Stimulated activated CD4-positive, alpha-beta T cell treated with anti-CD3 and anti-CD28 coated beads, Interleukin-4, amount 100 ng/mL, for 1 hour (primary cell): ENCODE results near the gene FAM200B.

Source experiments
- DNase-seq: peaks from one replicate; pipeline ENCODE4 v3.0.0-alpha.2; 2020

The FAM200B gene

DNA sequence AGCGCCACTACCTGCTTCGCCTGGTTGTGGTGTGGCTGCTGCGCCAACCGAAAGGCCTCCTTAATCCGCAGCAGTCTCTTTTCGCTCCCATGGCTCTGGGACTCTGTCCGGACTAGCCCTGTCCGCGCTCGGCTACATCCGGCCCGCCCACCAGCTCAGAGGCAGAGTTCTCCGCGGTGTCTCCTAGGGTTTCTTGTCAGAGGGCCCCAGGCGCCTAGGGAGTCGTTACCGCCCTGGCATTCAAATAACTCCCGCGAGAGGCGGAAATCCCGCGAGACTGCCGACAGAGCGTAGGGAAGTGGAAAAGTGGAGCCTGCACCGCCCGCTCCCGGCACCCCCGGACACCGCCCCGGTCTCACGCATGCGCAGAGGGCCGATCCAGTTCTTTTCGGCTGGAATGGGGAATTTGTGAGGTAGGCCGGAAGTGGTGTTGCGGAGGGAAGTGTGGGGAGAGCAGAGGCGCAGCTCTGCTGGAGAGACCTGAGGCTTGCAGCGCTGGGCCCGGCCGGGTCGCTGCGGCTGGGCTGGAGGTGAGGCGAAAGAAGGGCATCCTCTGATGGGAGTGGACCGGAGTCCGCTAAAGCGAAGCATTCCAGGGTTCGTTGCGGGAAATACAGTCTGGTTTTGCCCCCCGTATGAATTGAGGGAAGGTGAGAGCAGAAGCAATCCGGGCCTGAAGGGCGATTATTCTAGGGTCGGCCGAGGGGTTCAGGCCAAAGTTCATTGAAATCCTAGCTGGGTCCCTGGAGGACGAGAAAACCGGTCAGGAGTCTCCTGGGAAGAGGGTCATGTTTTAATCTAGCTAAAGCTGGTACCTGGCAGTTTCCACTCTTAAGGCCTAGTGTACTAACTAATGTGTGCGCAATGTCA is at the start of gene FAM200B:
TSS of gene FAM200B (plus strand) at position 456 of the 870 bp plus-strand sequence. CDS start 5,151 bp downstream, outside the sequence.
- peak; percentile 98 for DNase-seq

DNA sequence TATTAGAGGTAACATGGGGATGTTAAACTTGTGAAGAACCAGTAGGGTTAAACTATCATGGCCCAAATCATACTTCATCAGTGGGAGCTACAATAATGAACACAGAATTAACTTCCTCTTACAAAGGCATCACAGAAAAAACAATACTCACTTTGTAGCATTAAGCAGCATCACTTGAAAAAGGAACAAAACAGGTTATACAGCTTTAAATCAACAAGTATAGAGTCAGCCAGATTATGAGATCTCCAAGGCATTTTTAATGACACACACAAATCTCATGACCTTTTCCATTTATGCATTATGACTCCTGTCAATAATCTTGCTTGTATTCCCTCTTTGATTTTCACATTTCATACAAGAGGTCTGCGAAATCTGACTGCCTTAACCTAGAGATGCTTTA is 44.8 kb upstream of the FAM200B start:
- DNase-seq, result no peak

DNA sequence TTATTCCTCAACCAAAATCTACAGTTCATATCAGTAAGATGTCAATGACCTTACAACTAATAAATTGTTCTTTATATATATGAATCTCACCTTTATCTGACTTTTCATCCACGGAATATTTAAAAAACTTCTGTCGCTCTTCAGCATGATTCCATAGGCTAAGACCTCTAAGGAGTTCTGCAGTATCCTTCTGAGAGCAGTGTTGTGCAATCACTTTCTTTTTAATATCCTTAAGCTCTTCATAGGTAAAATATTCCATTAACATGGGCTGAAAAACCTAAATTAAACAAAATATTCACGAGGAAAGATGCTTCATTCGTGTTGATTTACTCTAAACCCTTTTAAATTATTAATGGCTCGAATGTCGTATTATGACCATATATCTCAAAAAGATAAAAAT is 43.2 kb upstream of the FAM200B start:
- DNase-seq, result no peak

DNA sequence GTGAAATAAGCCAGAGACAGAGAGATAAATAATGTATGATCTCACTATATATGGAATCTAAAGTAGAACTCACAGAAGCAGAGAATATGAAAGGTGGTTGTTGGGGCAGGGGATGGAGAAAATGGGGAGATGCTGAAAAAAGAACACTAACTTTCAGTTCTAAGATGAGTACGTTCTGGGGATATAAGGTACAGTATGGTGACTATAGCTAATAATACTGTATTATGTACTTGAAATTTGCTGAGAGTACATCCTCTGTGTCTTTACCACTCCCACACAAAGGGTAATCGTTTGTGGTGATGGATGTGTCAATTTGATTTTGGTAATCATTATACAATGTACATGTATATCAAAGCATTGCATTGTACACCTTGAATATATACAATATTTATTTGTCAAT is 33.0 kb upstream of the FAM200B start:
- DNase-seq, result no peak

DNA sequence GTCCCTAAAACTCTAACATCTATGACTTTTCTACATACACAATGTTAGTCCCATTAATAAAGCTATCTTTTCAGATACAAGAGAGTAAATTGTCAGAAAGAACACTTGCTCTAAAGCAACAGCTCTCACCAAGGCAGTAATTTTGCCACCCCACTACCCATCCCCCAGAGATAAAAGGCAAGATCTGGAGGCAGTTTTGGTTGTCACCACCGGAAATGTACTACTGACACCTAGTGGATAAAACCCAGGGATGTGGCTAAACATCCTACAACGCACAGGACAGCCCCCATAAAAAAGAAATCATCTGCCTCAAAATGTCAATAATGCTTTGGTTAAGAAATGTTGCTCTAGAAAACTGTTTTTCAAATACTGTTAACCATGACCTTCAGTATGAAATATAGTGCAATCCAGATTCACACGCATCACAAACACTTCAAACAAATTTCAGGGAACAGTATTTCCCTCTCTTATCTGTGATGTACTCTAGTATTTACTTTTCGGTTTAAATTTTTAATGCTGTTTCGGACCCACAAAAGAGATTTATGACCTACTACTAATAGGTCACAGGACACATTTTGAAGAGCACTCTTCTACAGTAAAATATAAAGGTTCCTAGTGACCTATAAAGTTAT is 31.6 kb upstream of the FAM200B start:
- peak; percentile 16 for DNase-seq

DNA sequence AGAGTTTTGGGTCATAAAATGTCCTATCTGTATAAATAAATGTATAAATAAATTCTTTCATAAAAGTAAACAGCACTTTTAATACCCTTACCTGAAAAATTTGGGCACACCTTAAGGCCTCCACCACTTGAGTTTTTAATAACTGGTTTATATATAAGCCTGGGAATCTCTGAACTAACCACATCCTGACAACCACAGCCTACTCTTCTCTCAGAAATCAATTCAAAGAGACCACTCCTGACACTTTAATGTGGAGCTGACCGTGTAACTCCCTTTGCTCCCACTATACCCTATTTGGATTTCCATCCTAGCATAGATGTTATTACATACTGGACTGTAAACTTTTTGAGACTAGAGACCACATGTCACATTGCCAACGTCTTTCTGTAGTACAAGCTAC is 30.0 kb upstream of the FAM200B start:
- no peak for DNase-seq

DNA sequence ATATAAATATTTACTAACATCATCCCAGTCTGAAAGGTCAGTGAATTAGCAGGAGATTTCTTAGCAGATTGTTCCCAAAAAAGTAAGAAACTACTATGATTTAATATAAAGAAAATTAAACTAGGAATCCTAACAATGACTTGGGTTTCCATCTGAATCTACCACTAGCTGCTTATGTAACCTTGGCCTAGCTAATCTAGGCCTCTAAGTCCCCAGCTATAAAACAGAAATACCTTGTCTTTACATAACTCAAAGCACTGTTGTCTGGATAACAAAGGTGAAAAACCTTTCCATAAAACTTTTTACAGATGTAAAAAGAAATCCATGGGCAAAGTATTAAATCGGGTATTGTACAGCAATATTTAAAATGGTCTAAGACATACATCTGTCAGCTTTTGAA is 29.4 kb upstream of the FAM200B start:
- DNase-seq, result no peak

DNA sequence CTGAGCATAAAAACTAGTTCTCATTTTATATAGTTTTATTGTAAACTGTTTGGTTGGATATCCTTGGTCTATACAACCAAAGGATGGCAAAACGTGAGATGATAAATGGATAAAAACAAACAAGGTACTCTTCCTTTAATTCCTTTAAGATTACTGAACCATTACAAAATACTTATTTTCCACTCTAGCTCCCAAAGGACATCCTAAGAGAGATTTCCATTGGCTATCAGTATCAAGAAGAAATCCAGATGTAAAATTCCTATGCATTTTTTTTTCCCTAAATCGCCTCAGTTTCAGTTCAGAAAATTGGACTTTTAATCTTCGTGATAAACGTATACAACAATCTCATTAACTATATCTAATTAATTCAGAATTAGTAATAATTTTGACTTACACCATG is 28.8 kb upstream of the FAM200B start:
- DNase-seq, result no peak

- no peak for DNase-seq
Observed at GRCh38 chr4:15653420-15653819, 28.2 kb upstream of the FAM200B start.

- no peak for DNase-seq
Observed at GRCh38 chr4:15653864-15654592, 27.6 kb upstream of the FAM200B start.

DNA sequence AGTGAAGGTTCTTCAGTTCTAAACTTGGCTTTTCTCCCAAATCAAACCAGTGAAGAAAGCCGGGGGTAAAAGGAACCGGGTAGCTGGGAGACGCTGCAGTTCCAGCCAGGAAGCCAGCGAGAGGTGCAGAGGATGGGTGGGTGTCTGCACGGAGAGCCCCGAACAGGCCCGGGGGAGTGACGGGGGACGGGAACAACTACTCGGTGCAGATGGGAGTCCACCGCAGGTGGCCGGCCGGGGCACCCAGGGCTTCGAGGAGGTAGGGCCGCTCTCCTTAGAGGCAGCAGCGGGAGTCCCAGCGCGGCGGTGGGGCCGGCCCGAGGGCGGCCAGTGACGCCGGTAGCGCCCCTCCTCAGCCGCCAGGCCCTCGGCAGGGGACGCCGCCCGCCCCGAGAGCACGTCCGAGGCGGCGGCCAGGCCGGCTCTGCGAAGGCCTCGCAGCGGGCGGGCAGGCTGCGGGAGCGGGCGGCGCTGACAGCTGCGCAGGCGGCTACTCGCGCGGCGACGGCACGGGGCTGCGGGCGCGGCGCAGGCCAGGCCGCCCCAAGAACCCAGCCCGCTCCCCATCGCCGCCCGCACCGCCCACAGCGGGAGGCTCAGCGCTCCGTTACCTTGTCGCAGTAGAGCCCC is 26.9 kb upstream of the FAM200B start:
- DNase-seq, result peak; percentile 37

DNA sequence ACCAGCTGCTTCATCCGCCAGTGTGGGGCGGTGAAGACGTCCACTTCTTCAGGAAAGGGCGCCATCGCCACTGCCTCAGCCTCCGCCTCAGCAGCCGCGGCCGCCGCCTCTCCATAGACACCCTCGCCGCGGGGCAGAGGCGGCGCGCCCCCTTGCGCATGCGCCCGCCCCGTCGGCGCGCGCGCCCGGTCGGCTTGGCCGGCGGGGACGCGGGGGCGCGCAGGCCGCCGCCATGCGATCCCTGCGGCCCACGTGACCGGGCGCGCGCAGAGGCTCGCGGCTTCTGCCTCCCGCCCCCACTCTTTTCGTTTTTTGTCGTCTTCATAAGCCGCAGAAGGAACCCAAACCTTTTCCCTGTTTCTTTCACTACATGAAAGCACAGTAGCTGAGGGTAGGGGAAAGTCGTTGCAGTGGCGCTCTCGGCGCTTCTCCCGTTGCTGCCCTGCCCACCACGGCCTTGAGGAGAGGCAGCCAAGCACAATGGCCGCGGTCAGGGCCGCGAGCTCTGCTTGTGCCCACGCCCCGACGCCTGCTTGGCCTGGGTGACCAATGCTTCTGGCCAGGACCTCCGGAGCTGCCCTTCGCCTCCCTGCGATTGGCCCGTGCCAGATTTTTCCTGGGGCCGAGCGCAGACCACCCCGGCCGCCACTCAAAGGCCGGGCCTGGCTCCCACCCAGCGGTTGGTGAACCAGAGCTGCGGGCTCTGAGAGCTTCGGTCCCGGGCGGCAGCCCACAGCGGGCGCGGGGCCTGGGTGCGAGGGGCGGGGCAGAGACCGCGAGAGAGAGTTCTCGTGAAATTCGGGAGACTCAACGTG is 26.2 kb upstream of the FAM200B start, which contains the start of gene FBXL5:
TSS of gene FBXL5 (minus strand) at position 135 of the 815 bp plus-strand sequence. CDS start at position 65, 70 bp downstream.
- DNase-seq, result peak; percentile 83

- no peak for DNase-seq
Observed at GRCh38 chr4:15656038-15656470, 25.6 kb upstream of the FAM200B start.

DNA sequence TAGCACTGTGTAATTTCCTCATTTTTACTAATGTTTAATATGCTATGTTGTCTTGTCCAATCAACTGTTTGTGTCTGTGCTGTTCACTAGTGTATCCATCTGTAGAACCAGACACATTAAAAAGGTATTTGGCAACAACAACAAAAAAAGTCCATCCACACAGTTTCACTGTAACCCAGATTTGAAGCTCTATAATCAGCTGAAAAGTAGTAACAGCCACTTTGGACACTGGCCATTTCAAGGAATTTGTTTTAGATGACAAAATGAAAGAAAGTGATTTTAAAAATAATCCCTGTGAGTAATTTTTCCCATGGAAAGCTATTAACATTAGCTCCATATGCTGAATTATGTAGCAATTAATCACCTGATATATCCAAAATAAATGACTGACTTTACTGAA is 24.3 kb upstream of the FAM200B start:
- DNase-seq, result no peak

DNA sequence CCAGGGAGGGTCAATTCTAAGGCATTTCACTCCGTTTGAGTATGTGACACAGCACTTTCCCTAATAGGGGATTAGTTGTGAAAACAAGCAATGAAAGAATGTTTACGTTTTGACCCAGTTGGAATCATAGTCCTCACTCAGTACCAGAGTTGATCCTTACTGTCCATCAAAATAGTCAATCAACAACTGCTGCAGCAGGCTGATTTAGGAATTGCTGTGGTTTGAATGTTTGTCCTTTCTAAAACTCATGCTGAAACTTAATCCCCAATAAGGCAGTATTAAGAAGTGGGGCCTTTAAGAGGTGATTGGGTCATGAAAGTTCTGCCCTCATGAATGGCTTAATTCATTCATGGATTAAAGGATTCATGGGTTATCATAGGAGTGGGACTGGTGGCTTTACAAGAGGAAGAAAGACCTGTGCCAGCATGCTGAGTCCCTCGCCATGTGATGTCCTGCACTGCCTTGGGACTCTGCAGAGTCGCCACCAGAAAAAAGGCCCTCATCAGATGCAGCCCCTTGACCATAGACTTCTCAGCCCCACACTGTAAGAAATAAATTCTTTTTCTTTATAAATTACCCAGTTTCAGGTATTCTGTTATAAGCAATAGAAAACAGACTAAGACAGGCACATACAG is 23.4 kb upstream of the FAM200B start:
- DNase-seq, result no peak

DNA sequence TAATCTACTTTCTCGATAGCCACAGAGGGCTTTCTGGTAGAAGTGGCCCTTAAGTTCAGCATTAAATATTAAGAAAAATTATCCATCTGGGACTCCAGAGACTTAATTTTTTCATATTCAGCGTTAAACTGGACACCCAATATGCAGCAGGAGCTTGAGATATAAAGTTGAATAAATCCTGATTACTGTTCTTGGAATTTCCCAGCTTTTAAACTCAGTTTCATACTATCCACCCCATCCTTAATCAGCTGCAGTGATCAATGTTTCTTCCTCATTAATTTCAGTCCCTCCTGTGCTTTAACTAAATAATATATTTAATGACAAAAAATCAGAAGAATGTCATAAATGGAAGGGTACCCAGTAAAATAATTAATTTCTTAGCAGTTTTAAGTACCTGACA is 22.8 kb upstream of the FAM200B start:
- DNase-seq, result no peak

- no peak for DNase-seq
Observed at GRCh38 chr4:15659768-15660570, 21.7 kb upstream of the FAM200B start.

GRCh38 chr4:15665753-15666365 is 15.8 kb upstream of the FAM200B start:
- DNase-seq, result no peak

- no peak for DNase-seq
Observed at GRCh38 chr4:15667006-15667405, 14.6 kb upstream of the FAM200B start.
